ENCODE data around the gene CST8. TPM values are rescaled to one million over a fixed set of nuclear protein-coding genes. Genes with fewer than 3 reads are reported as not detected.

Gene CST8
- total RNA-seq, 2 experiments from 2014 or later, result not detected

Other genes with a start within 250 kb of the CST8 start
- gene NXT1, start 140.3 kb upstream of the CST8 start, total RNA-seq, result 10 to 100 TPM; 48.7 to 50.2 TPM
- gene GZF1, start 128.9 kb upstream of the CST8 start, total RNA-seq, result 10 to 100 TPM; 12.2 to 13.1 TPM
- gene NAPB, start 69.6 kb upstream of the CST8 start, total RNA-seq, result 10 to 100 TPM in 1 of 2 experiments, 1 to 10 TPM in 1; 9.7 to 10.3 TPM
- gene CSTL1, start 51.4 kb upstream of the CST8 start, total RNA-seq, result not detected
- not detected for gene CST11, start 38.2 kb upstream of the CST8 start, total RNA-seq
- gene CST9L, start 77.4 kb downstream of the CST8 start, total RNA-seq, result not detected
- not detected for gene CST9, start 114.8 kb downstream of the CST8 start, total RNA-seq
- under 1 TPM; 0.86 to 0.99 TPM for gene CST3, start 146.8 kb downstream of the CST8 start, total RNA-seq
- not detected for gene CST4, start 197.9 kb downstream of the CST8 start, total RNA-seq